ENCODE data around the gene NPL. TPM values are rescaled to one million over a fixed set of nuclear protein-coding genes. Genes with fewer than 3 reads are reported as not detected.

NPL gene
- total and polyA plus RNA-seq, 9 of the 15 experiments (the other 6 are each of a cell fraction or from before 2014, with no cell fraction given), result 9.9 to 22.3 (median 14.2) TPM

DNA sequence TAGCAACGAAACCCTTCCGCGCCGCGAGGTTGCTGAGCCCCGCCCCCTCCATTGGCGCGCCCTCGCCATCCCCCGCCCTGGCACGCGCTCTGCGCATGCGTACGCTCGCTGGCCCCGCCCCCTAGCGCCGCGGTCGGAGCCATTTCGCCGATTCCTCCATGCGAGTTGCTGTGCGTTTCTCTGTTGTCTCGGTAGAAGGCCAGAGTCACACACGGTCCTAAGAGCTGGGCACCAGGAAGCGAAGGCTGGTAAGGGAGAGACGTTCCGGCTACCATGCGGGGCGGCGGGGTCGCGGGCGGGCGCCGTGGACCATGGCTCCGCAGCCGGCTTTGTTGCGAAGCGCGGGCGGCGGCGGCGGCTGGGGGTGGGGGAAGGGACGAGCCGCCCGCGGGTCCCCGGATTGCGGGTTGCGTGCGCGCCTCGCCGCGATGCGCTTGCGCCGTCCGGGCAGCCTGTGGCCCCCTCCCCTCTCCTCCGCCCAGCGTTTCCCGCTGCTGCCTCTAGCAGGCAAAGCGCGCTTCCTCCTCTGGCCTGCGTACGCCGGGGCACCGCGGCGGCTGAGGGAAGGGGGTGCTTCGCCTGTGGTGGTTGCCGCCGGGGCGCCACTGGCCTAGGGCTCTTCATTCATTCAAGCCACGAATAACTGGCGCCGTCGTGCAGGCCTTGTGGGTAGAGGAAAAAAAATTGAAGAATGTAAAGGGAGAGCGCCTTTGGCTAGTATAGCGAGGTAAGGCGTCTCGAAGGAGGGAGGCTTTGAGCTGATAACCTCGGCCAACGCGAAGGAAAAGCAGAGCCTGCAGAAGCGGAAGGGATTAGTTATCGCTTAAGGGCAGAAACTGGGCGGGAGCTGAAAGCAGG, 49.9 kb downstream of the NPL start, which contains the start of gene DHX9 (continued):
- TF ChIP-seq ZNF311 (CRISPR knock-in tag; IDR thresholded peaks at IDR 0.05) (peak; percentile 53; the same call in 1 of the 2 replicates), U2AF2 (optimal IDR thresholded peaks at IDR 0.05; ENCODE audit: low read depth, low read length) (no peak), ZNF76 (CRISPR knock-in tag; IDR thresholded peaks at IDR 0.05; ENCODE audit: borderline replicate concordance) (no peak; the same call in 1 of the 2 replicates), PHTF2 (CRISPR knock-in tag; IDR thresholded peaks at IDR 0.05) (no peak; the same call in 1 of the 2 replicates), ZNF431 (CRISPR knock-in tag; IDR thresholded peaks at IDR 0.05) (no peak; the same call in none of the 2 replicates), PHB2 (IDR thresholded peaks at IDR 0.05; ENCODE audit: low read depth) (peak; percentile 80), MED1 (CRISPR knock-in tag; IDR thresholded peaks at IDR 0.05; ENCODE audit: borderline replicate concordance) (0 out of 2 replicates have a peak, but pooled peaks have one; percentile 42), BACH1 (tag; IDR thresholded peaks at IDR 0.05) (no peak), ARHGAP35 (IDR thresholded peaks at IDR 0.05; ENCODE audit: partially characterized antibody) (no peak), SIN3A (IDR thresholded peaks at IDR 0.05; ENCODE audit: borderline replicate concordance in 2 of 2, control insufficient read depth in 1 of 2, low read depth in 2 of 2, low read length in 2 of 2) (peak in 1 of 2 experiments; percentile 82; a peak in 2 of 4 replicates), ZNF707 (CRISPR knock-in tag; conservative IDR thresholded peaks at IDR 0.05) (no peak), NCOA1 (IDR thresholded peaks at IDR 0.05; ENCODE audit: low read depth) (peak; percentile 81), TBL1XR1 (IDR thresholded peaks at IDR 0.05; ENCODE audit: low read length in 2 of 2) (peak in 1 of 2 experiments; percentile 69; a peak in 3 of 4 replicates)
- TF ChIP-seq, protein P1, sequence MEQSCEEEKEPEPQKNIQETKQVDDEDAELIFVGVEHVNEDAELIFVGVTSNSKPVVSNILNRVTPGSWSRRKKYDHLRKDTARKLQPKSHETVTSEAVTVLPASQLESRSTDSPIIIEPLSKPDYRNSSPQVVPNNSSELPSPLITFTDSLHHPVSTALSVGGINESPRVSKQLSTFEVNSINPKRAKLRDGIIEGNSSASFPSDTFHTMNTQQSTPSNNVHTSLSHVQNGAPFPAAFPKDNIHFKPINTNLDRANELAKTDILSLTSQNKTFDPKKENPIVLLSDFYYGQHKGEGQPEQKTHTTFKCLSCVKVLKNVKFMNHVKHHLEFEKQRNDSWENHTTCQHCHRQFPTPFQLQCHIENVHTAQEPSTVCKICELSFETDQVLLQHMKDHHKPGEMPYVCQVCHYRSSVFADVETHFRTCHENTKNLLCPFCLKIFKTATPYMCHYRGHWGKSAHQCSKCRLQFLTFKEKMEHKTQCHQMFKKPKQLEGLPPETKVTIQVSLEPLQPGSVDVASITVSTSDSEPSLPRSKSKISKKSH (CRISPR knock-in tag; IDR thresholded peaks at IDR 0.05), result no peak
- TF ChIP-seq, protein P2, sequence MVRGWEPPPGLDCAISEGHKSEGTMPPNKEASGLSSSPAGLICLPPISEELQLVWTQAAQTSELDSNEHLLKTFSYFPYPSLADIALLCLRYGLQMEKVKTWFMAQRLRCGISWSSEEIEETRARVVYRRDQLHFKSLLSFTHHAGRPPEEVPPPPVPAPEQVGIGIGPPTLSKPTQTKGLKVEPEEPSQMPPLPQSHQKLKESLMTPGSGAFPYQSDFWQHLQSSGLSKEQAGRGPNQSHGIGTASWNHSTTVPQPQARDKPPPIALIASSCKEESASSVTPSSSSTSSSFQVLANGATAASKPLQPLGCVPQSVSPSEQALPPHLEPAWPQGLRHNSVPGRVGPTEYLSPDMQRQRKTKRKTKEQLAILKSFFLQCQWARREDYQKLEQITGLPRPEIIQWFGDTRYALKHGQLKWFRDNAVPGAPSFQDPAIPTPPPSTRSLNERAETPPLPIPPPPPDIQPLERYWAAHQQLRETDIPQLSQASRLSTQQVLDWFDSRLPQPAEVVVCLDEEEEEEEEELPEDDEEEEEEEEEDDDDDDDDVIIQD (CRISPR knock-in tag; IDR thresholded peaks at IDR 0.05), result no peak
- TF ChIP-seq, protein P3, sequence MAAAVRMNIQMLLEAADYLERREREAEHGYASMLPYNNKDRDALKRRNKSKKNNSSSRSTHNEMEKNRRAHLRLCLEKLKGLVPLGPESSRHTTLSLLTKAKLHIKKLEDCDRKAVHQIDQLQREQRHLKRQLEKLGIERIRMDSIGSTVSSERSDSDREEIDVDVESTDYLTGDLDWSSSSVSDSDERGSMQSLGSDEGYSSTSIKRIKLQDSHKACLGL (CRISPR knock-in tag; IDR thresholded peaks at IDR 0.05; ENCODE audit: borderline replicate concordance, poor library complexity, severe bottlenecking), result no peak
- TF ChIP-seq, protein P4, sequence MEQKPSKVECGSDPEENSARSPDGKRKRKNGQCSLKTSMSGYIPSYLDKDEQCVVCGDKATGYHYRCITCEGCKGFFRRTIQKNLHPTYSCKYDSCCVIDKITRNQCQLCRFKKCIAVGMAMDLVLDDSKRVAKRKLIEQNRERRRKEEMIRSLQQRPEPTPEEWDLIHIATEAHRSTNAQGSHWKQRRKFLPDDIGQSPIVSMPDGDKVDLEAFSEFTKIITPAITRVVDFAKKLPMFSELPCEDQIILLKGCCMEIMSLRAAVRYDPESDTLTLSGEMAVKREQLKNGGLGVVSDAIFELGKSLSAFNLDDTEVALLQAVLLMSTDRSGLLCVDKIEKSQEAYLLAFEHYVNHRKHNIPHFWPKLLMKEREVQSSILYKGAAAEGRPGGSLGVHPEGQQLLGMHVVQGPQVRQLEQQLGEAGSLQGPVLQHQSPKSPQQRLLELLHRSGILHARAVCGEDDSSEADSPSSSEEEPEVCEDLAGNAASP (IDR thresholded peaks at IDR 0.05), result no peak
- TF ChIP-seq, protein P5, sequence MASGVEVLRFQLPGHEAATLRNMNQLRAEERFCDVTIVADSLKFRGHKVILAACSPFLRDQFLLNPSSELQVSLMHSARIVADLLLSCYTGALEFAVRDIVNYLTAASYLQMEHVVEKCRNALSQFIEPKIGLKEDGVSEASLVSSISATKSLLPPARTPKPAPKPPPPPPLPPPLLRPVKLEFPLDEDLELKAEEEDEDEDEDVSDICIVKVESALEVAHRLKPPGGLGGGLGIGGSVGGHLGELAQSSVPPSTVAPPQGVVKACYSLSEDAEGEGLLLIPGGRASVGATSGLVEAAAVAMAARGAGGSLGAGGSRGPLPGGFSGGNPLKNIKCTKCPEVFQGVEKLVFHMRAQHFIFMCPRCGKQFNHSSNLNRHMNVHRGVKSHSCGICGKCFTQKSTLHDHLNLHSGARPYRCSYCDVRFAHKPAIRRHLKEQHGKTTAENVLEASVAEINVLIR (CRISPR knock-in tag; IDR thresholded peaks at IDR 0.05), result no peak

Measured in K562 (cell line).